Islet of Langerhans (tissue), 1 donor: ENCODE measurements around the gene AGR2.

ENCODE experiments used
- FAIRE-seq: peaks from one replicate; lab custom pipeline; 2011; peaks lifted over from hg19 to GRCh38; lab: Jason Lieb, UNC

Gene AGR2

DNA sequence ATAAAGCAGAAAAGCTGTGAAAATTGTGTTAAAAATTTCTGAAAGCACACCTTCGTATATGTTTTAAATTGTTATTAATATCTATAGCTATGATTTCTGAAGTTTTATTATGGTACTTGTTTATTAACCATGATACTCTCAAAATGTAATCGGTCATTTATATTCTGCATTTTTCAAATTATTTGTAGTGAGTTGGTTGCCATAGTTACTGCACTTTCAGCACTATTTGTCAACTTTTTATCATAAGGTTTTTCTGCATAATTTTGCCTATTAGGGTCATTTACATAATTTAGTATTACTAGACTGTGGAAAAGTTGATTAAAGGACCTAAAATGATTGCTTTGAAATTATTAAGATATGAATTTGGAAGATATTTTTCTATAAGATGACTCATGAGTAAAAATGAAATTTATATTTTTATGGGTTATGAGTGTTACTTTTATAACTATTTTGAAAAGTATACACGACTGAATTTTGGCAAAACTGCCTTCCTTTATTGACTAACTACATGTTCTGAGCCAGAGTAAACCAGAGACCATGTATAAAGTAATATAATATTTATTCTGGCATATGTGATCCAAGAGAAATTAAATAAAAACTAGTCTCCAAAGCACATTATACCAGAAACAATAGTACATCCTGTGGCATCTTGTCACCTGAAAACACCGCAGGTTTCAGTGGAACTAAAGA, 7.9 kb upstream of the AGR2 start:
- FAIRE-seq, result peak; percentile 73

DNA sequence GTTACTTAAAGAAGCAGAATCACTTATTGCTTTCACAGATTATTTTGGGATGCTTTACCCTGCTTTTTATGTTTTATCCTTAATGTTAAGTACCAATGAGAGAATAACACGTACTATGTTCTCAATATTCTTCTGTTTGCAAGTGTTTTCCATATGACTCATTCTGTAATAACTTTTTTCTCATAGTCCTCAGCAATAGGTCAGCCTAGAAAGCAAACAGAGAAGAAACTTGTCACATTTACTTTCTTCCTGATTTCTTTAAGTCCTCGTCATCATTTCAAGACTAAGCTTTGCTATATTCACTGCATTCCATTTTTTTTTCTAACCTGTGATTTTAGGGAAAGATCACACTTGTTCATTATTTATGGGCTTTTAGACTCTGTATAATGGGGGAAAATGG, 6.8 kb upstream of the AGR2 start:
- peak; percentile 64 for FAIRE-seq

DNA sequence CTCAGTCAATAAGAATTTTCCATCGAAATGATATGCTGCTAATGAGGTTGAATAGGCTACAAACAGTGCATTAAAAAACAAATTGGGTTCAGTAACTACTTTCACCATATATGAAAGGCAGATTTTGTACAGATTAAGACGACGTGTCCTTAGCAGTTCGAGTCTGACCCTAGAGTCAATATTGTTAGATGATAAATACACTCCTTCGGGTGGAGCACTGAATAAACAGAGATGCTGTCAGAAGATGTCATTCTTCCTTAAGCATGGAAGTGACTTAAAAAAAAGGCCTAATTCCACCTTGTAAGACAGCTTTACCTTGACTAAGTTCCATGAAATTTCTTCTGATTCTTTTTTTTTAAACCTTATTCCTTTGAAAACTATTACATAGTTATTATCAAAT, 5.8 kb upstream of the AGR2 start:
- no peak for FAIRE-seq

DNA sequence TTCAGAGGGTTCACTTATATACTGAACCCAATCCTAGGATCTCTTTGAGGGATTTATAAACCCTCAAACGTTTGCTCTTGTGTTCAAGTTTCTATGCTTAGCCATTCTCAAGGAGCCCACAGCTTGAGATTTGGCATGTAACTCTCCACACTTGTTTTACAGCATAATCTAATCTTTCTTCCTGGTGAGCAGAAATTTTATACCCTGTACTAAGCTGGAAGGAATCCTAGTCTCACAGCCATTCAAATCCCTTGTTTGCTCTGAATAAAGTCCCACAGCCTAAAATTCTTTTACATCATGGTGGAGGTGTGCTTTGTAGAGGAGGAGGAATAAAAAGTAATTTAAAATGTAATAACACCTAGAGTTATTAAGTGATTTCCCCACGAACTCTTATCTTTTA, 5.3 kb upstream of the AGR2 start:
- no peak for FAIRE-seq

DNA sequence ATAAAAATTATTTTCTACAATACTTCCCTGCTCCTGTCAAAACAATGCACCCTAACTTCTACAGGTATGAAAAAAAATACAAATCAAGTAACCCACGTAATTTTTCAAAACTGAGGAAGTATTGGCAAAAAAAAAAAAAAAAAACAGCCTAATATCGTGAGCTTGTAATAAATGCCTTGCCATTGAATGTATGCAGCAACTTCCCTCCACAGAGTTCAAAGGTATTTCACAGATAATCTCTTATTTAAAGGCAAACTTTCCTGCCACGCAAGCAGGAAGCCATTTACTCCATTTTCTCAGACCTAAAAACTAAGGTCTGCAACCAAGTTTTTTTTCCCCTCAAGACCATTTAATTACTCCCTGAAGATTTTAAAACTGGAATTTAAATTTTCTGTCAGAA, 642 bp upstream of the AGR2 start:
- peak; percentile 41 for FAIRE-seq

DNA sequence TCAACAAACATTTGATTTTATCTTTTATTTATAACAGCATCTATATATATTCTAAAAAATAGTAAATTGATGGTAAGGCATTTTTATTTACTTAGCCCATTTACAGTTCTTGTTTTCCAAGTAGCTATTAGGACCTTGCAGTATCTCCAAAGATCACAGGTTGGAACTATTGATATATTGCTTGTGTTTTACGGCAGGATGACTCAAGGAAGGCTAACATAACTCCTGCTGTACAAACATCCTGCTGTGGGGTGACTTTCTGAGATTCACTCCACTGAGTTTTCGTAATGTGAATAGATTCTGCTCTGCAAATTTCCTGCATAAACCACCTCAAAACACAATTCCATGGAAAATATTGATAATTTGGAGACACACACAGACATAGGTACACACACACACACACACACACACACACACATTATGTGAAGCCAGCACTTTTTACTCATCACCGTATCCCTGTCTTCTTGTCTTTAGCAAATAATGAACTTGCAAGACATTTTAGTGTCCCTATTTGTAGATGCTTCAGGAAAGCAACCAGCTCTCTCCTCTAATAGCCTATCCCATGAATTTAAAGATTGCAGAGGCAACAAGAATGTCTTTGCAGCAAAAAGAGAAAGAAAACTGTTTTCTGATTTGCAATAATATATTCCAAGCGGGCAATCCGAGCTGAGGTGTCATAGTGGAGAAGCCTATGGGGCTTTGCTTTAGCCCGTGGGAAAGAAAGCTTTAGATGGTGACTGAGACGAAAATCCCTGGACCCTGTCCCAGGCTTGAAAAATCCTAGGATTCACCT, 722 bp downstream of the AGR2 start:
- peak; percentile 30 for FAIRE-seq

DNA sequence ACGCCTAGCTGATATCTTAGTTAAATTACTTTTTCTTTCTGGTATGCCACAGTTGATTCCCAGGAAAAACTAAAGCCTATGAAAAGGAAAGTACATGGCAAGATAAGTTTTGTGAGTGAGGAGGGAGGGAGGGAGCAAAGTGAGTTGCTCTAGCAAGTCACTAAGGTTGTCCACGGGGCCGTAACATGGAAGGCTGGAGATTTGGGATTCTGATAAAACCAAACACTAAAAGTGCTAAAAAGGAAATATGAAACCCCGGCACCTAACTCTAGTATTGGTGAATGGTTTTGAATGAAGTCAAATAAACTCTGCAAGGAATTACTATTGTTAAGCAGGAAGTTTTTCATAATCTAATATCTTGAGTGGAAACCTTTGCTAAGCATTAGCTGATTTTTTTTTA, 1.7 kb downstream of the AGR2 start:
- no peak for FAIRE-seq

DNA sequence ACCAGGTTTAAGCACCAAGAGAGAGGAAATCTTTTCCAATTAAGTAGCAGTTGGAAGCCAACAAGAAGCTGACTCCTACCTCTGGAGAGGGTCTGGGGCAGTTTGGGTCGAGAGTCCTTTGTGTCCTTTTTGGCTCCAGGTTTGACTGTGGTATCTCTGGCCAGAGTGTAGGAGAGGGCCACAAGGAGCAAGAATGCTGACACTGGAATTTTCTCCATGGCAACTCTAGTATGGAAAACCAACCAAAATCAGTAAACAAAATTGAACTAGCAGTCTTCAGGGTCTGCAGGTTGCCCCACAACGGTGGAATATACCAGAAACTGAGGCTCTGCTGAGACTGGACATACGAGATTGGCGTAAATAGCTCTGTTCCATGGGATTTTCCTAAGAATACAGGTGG, 3.2 kb downstream of the AGR2 start:
- no peak for FAIRE-seq

DNA sequence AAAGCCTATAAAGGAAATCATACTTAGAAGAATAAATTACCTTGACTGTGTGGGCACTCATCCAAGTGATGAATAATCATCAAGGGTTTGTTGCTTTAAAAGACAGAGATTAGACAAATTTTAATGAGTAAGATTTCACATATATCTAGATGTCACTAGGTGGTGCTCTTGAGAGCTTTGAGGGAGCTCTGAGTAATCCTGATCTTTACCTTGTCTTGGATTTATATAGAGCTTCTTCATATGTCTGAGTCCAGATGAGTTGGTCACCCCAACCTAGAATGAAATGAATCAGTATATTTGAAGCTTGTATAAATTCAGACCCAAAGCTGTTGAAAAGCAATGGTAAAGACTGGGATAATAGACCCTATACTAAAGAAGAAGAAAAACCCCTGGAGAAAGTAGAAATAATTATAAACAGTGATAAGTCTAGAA, 3.7 kb downstream of the AGR2 start:
- FAIRE-seq, result peak; percentile 86

DNA sequence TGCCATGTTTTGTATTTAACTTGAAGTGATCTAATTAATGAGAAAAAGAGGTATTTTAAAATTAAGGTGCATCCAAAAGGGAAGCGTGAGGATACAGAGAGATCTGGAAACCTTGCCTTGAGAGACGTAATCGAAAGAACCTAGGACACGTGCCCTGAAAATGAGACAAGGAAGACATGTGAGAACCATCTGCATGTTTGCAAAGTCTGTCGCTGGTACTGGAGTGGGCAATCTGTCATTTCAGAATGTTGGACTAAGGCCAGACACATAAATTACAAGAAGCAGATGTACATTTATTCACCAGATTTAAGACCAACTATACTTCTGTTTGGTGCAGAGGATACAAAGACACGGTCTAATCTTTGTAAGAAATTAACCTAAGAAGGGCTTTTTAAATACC, 9.2 kb downstream of the AGR2 start:
- no peak for FAIRE-seq

DNA sequence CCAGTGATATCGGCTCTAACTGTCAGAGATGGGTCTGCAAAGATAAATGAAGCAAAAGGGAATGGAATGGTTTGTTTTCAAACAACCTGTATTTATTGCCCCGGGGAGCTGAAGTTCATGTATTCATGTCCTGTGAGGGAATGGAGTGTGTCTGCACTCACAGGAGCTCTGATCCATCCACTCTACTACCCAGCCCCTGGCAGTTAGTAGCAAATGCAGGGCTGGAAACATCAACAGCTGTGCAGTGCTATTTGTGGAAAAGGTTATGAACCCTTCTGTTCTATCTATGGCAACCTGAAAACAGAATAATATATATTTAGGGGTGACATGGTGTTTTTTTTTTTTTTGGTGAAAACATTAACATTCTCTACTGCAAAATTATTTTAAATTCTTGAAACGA, 9.8 kb downstream of the AGR2 start:
- no peak for FAIRE-seq

DNA sequence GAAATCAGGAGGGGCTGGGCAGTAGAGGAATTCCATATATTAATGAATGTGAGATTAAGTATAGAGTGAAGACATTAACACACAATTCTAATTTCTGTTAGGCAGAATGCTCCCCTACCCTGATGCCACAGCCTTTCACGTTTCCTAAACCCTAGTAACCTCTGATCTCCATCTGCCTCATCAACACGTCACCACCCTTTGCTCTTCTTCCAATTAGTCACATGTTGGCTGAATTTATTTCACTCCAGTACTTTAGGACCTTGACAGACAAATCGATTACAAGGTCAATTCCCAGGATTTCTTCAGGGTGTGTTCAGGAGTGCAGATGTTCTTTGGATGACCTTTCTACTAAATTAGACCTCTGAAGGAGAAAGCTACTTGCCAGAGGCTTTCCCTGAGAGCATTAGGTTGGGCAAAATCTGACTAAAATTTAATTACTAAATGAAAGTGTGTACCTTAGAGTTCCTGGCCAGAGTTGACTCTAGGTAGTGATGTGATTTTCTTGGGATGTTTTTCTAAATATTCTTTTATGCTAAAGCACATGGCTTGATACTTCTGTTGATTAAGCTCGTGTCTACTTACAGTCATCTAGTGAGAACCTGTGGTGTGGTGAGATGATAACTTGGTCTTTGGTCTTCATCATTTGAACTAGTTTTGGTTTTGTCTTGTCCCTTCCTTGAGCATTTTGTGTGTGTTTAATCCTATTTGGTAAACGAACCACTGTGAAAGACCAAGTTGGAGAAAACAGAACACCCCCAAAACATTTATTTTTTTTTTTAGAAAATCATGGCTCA, 12.7 kb downstream of the AGR2 start:
- FAIRE-seq, result no peak

DNA sequence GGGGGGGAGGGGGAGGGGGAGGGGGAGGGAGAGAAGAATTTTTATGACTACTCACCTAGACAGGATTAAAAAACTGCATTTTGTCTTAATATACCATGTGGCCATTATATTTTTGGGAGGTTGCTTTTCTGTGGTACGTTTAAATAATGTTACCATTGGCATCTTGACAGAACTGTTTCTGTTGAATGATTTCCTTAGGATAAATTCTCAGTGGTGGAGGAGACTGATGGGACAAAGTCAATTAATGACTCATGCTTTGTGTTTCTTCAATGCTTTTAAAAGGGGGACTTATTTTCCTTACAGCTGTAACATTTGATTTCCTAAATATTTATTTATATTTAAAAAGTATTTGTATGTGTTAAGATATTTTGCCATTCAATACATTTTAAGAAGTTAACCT, 13.7 kb downstream of the AGR2 start:
- peak; percentile 61 for FAIRE-seq

DNA sequence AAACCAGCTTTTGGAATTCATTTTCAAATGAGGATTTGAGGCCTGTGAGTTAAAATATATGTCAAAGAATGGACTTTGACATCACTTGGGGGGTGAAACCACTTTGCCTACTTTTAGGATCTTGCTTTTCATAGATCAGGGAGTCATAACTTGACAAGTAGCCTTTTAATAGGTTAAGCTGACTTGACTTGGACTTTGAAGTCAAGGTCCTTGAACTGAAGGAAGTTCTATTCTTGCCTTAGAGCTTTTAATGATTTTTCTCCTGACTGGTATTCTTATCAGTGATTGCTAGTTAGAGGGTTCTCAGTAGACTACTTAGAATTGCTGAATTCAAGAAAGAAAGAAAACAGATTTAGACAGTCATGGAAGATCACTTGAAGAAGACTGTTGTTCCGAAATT, 17.7 kb downstream of the AGR2 start:
- FAIRE-seq, result no peak

DNA sequence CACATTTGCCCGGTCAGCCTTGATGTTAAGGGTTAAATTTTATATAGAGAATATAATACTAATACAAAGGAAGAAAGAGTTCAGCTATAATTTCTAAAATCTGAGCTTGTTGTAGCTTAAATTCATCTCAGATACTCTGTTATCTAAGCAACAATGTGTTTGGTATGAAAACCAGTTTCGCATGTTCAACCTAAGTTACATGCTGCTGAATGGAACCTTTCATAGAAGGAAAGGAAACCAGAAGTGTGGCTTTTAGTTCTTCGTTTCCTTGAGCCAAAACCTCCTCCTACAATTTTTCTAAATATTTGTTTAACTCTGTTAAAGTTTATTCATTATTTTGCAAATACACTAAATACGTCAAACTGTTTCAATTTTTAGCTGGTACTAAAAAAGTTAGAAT, 18.5 kb downstream of the AGR2 start:
- no peak for FAIRE-seq

DNA sequence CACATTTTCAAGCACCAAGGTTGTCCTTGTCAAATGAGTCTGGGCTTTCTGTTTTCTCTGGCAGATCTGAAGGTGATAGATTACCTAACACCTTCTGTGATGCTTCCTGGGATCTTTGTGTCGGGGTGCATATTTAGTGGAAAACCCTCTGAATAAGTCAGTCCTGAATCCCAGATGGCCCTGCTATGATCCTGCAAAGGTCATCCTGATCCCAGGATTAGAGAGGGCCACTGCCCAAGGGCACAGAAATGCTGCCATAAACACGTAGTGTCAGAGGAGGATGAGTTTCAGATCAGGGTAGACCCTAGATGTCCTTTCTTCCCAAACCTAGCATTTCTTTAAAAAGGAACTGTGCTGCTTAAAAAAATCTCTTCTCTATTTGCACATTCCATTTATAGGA, 19.0 kb downstream of the AGR2 start:
- FAIRE-seq, result no peak

DNA sequence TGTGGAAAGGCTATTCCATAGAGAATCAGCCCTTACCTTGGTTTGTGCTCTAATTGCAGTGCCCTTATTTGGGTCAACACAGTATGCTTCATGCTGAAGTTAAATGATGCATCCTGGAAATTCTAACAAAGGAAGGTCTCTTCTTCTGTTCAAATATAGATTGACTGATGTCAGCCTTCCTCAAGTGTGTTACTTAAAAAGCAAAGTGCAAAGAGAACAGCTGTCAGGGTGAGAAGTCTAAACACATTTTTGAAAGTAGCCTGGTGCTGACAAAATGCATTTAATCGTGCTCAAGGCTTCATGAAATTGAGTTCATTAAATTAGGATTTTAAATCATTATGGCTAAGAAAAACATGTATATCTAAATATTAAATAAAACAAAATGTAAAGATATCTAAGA, 19.5 kb downstream of the AGR2 start:
- no peak for FAIRE-seq

DNA sequence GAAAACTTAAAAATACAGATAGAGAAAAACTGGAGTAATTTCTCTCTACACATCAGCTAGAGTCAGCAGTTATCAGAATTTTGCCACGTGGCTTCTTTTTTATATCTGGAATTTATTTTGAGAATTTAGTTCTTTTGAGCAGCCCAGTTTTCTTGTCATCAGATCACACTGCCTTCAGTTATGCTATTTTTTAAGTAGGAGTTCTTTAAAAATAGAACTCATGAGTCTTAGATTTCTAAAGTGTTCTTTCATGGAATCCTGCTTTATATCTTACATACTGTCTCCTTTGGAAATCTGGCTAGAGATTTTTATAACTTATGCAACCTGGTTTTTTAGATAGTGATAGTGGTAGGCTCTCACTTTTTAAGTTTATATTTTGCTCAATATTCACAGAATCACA, 24.2 kb downstream of the AGR2 start:
- no peak for FAIRE-seq

DNA sequence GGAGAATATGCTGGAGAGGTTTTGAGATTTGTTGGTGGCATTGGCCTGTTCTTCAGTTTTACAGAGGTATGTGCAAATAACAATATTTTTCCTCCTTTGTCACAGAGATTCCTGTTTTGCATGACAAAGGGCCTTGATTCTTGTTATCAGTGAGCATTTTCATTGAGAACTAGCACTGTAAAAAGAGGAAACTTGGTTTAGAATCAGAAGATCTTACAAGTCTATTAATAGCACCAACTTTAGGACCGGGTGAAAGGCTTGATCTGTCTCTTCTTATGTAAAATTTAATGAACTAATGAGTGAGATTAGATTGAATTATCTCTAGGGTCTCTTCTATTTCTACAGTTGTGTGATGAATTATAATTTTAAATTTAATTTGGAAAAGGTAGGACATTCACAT, 25.7 kb downstream of the AGR2 start:
- FAIRE-seq, result no peak

DNA sequence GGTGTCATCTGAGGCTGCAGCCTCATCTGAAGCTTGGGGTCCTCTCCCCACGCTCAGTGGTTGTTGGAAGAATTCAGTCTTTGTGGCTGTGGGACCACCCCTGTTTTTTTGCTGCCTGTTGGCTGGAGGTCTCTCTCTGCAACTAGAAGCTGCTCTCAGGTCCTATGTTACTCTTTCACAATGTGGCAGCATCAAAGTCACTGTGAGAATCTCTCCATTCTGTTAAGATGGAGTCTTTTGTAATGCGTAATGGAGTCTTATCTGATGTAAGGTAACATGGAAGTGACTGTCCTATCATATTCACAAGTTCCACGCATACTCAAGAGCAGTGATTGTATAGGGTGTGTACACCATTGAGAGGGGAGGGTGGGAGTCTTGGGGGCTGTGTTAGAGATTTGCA, 26.3 kb downstream of the AGR2 start:
- no peak for FAIRE-seq

DNA sequence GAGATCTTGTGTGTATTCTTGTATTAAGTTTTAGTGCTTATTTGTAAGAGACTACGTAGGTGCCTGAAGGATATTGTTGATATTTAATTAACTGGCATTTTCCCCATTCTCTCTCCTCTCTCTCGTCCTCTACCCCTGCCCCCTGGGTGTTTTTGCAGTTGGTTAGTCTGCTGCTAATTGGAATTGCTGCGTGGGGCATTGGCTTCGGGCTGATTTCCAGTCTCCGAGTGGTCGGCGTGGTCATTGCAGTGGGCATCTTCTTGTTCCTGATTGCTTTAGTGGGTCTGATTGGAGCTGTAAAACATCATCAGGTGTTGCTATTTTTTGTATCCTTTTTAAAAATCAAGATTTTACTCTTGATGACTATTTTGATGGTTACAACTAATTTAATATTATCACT, 28.7 kb downstream of the AGR2 start:
- no peak for FAIRE-seq

DNA sequence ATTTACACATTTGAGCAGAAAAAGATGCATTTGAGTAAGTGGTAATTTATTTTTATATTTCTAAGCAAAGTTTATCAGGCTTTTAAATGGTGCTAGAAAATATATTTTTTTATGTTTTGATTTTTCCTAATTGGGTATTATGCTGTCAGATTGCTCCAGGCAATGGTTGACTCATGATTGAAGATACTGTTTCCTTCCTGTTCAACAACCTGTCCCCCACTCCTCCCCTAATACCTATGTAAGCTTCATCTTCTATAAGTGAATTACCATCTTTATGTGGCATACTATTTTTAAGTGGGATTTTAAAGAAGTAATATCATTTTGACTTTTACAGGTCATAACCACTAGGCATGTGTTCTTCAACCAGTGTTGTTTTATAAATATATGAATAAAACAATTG, 29.8 kb downstream of the AGR2 start:
- no peak for FAIRE-seq

DNA sequence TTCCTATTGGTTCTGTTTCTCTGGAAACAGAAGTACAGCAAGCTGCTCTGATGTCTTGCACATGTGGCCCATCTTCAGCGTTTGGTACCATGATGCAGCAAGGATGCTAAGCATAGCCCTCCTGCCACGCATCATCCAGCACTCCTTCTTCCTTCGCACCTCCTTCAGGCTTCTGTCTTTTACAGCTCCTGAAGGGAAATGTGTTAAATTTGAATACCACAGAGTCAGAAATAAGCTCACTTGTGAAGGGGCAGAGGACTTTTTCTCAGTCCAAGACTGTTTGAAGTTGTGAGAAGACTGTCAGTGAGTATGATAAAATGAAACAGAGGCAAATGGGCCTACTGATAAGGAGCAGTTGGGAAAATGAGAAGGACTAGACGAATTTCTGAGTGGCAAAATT, 30.5 kb downstream of the AGR2 start:
- no peak for FAIRE-seq
